Rectal smooth muscle tissue (tissue), 1 donor: ENCODE measurements around the gene NUP210.

Experiments
- H3K27ac ChIP-seq: one replicate; pipeline ENCODE4 v1.7.0; 2013; ENCODE audit warnings: low read depth, low read length, inconsistent platforms
- H3K27me3 ChIP-seq: one replicate; pipeline ENCODE4 v1.7.0; 2013; ENCODE audit warnings: low read length; ENCODE audit not compliant: control insufficient read depth, insufficient read depth
- H3K36me3 ChIP-seq: one replicate; pipeline ENCODE4 v1.7.0; 2013; ENCODE audit warnings: low read length; ENCODE audit not compliant: control insufficient read depth, insufficient read depth
- H3K4me1 ChIP-seq: one replicate; pipeline ENCODE4 v1.7.0; 2013; ENCODE audit warnings: low read length; ENCODE audit not compliant: control insufficient read depth, insufficient read depth
- H3K4me3 ChIP-seq: one replicate; pipeline ENCODE4 v1.7.0; 2013; ENCODE audit warnings: low read length
- H3K9ac ChIP-seq: one replicate; pipeline ENCODE4 v1.7.0; 2013; ENCODE audit warnings: low read length

The NUP210 gene

GRCh38 chr3:13373975-13374586, 46.0 kb downstream of the NUP210 start:
- Histone ChIP-seq H3K4me1 (no peaks in the 10 kb centered on the region), H3K36me3 (peaks cover 11% of the 10 kb centered on the region), H3K9ac (no peak overlapping the region), H3K27ac (no peak overlapping the region), H3K4me3 (no peak overlapping the region), H3K27me3 (no peaks in the 10 kb centered on the region)

- no peaks in the 10 kb centered on the region for H3K4me1 ChIP-seq
- H3K4me3 ChIP-seq: no peak overlapping the region
- H3K9ac ChIP-seq: no peak overlapping the region
- no peaks in the 10 kb centered on the region for H3K27me3 ChIP-seq
- H3K27ac ChIP-seq: no peak overlapping the region
- H3K36me3 ChIP-seq: peaks cover 11% of the 10 kb centered on the region
Measured at GRCh38 chr3:13372656-13373055, 47.5 kb downstream of the NUP210 start.

- H3K4me3 ChIP-seq: no peak overlapping the region
- no peak overlapping the region for H3K9ac ChIP-seq
- no peak overlapping the region for H3K27ac ChIP-seq
- no peaks in the 10 kb centered on the region for H3K27me3 ChIP-seq
- no peaks in the 10 kb centered on the region for H3K4me1 ChIP-seq
- H3K36me3 ChIP-seq: peaks cover 11% of the 10 kb centered on the region
Measured at GRCh38 chr3:13372126-13372525, 48.0 kb downstream of the NUP210 start.

DNA sequence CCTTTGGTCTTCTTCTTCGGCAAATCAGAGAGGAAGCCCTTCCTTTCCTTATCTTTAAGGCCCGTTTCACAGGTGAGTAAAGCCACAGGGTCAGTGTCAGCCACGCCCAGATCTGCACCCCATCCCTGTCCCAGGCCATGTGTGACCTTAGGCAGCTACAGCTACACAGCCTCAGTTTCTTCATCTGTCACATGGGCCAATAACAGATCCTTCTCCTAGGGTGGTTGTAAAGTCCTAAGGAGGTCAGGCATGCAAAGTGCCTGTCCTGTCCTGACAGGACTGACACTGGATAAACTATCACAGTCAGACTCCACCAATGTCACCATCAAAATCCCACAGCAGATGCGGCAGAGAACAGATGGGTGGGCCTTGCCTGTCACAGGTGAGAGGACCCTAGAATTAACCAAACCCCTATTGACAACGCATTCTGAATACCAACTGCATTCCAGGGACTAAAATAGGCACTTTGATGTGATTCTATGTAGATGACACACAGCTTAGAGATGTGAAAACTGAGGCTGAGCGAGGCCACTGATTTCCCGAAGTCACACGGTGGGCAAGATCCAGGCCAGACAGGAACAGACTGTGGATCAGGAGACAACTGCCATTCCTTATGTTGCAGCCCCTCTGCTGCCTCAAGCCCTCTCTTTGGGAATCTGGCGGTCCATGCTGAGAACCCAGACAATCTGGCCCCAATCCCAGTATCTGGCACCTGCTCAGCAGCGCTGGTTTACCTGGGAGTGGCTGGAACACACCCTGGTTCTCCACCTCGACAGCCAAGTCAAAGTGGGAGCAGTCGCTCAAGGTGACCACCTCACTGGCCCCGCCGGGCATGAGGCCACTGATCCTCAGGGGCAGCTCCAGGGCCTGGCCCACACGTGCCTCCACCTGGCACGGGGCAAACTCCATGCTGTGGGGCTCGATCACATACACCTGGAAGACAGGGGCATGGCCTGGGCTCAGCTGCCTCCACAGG, 48.7 kb downstream of the NUP210 start:
- no peak overlapping the region for H3K27ac ChIP-seq
- no peak overlapping the region for H3K4me3 ChIP-seq
- no peaks in the 10 kb centered on the region for H3K27me3 ChIP-seq
- no peaks in the 10 kb centered on the region for H3K4me1 ChIP-seq
- H3K9ac ChIP-seq: no peak overlapping the region
- H3K36me3 ChIP-seq: peaks cover 11% of the 10 kb centered on the region

DNA sequence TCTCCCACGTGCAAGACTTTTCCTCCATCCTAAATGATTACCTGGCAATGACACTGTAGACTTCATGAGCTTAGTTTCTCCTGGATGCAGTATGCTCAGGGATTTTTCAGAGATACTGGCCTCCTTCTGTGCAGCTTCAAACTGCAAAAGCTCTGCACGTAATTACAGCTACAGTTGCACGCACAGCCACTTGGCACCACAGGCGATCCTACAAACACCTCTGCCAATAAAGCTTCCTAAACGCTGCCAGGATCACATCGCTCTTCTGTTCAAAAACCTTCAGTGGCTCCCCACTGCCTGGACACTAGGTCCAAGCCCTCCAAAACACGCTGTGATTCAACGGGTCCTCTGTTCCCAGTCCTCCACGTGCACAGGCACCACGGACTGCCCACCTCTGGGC, 49.5 kb downstream of the NUP210 start:
- Histone ChIP-seq H3K27me3 (no peaks in the 10 kb centered on the region), H3K4me3 (no peak overlapping the region), H3K27ac (no peak overlapping the region), H3K9ac (no peak overlapping the region), H3K36me3 (peaks cover 7% of the 10 kb centered on the region), H3K4me1 (no peaks in the 10 kb centered on the region)

DNA sequence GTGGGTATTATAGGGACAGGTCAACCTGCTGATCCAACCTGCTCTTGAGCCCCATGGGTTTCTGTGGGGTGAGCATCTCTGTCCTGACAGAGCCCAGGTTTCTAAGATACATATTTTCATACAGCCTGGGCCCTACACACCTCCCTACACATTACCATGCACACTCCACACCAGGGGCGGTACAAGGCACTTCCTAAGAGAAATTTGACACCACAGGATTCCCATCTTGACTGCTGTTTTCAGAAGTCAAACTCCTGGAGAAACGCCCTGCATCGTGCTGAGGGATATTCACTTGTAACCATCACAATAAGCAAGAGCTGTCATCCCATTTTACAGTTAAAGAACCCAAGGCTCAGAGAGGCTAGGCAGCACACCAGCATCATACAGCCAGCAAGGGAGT, 50.1 kb downstream of the NUP210 start:
- Histone ChIP-seq H3K27me3 (no peaks in the 10 kb centered on the region), H3K36me3 (peaks cover 7% of the 10 kb centered on the region)

DNA sequence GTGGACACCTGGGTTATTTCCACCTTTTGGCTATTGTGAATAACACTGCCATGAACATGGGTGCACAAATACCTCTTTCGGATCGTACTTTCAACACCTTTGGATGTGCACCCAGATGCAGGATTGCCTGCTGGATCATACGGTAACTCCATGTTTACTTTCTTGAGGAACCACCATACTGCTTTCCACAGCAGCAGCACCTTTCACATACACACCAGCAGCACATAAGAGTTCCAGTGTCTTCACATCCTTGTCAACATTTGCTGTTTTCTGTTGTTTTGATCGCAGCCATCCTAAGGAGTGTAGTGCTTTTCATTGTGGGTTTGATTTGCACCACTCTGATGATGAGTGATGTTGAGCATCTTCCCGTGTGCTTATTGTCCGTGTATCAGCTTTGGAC, 51.3 kb downstream of the NUP210 start:
- Histone ChIP-seq H3K27me3 (no peaks in the 10 kb centered on the region), H3K27ac (no peak overlapping the region), H3K9ac (no peak overlapping the region), H3K4me3 (no peak overlapping the region), H3K4me1 (no peaks in the 10 kb centered on the region), H3K36me3 (peaks cover 4% of the 10 kb centered on the region)

More for the DNA sequence above, 50.1 kb downstream of the NUP210 start:
- Histone ChIP-seq H3K4me1 (no peaks in the 10 kb centered on the region), H3K27ac (no peak overlapping the region), H3K9ac (no peak overlapping the region), H3K4me3 (no peak overlapping the region)

DNA sequence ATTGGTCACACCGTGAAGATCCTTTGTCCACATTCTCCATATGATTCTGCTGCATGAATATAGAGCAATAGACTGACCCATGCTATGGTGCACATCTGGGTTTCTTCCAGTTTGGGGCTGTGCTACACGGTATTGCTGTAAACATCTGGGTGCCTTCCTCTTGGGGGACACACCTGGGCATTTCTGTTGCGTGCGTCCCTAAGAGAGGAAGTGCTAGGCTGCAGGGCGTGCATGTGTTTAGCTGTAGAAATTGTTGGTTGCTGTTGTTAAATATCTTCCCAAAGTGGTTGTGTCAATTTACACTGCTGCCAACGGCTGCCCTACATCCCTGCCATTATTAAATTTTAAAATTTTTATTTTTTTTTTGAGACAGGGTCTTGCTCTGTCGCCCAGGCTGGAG, 52.4 kb downstream of the NUP210 start:
- Histone ChIP-seq H3K9ac (no peak overlapping the region), H3K27me3 (no peaks in the 10 kb centered on the region), H3K36me3 (peaks cover 2% of the 10 kb centered on the region), H3K4me1 (no peaks in the 10 kb centered on the region), H3K4me3 (no peak overlapping the region), H3K27ac (no peak overlapping the region)

- Histone ChIP-seq H3K36me3 (peaks cover 3% of the 10 kb centered on the region), H3K27me3 (no peaks in the 10 kb centered on the region)
Measured at GRCh38 chr3:13365390-13366379, 54.4 kb downstream of the NUP210 start.

GRCh38 chr3:13364602-13365271, 55.4 kb downstream of the NUP210 start:
- Histone ChIP-seq H3K4me1 (no peaks in the 10 kb centered on the region), H3K27ac (no peak overlapping the region), H3K4me3 (no peak overlapping the region), H3K36me3 (peaks cover 13% of the 10 kb centered on the region), H3K9ac (no peak overlapping the region), H3K27me3 (no peaks in the 10 kb centered on the region)

More at GRCh38 chr3:13365390-13366379, 54.4 kb downstream of the NUP210 start:
- Histone ChIP-seq H3K4me3 (no peak overlapping the region), H3K4me1 (no peaks in the 10 kb centered on the region), H3K9ac (no peak overlapping the region), H3K27ac (no peak overlapping the region)

- H3K36me3 ChIP-seq: peaks cover 19% of the 10 kb centered on the region
- H3K4me1 ChIP-seq: no peaks in the 10 kb centered on the region
- H3K27me3 ChIP-seq: no peaks in the 10 kb centered on the region
- H3K9ac ChIP-seq: no peak overlapping the region
- H3K4me3 ChIP-seq: no peak overlapping the region
- no peak overlapping the region for H3K27ac ChIP-seq
Measured at GRCh38 chr3:13362551-13362950, 57.6 kb downstream of the NUP210 start.
